ENCODE measurements around the gene SSBP4. TPM values are rescaled to one million over a fixed set of nuclear protein-coding genes. Genes with fewer than 3 reads are reported as not detected.

Gene SSBP4
- total and polyA plus RNA-seq, 2 of the 8 experiments (the other 6 are each of a cell fraction or from before 2014, with no cell fraction given) = 26.4 to 33.7 TPM

- no peak overlapping the region for H3K23ac ChIP-seq (ENCODE audit: insufficient read length)
- no peak overlapping the region for H3K4ac ChIP-seq (replicated peaks; ENCODE audit: insufficient read length, low read depth, low read length)
- H3K9ac ChIP-seq (replicated peaks in 1 of 4; ENCODE audit: extremely low read depth in 1 of 4, low read depth in 3 of 4, low read length in 3 of 4) = no peak overlapping the region
- H3K4me1 ChIP-seq (replicated peaks in 1 of 4; ENCODE audit: control insufficient read depth in 3 of 4, insufficient read depth in 4 of 4, low read length in 3 of 4) = no peaks in the 10 kb centered on the region; a peak in 3 of 7 replicates
- peaks cover 3 to 5% of the 10 kb centered on the region in 2 experiments for H4K20me1 ChIP-seq (replicated peaks in 1 of 2; ENCODE audit: control insufficient read depth in 1 of 2, insufficient read depth in 2 of 2, low read length in 2 of 2)
- no peaks in the 10 kb centered on the region for H3K27me3 ChIP-seq (replicated peaks in 1 of 4; ENCODE audit: control insufficient read depth in 3 of 4, extremely low read depth in 1 of 4, insufficient read depth in 3 of 4, low read length in 3 of 4)
- no peak overlapping the region for H2BK5ac ChIP-seq (ENCODE audit: low read depth, low read length)
- no peak overlapping the region for H2AK5ac ChIP-seq (ENCODE audit: low read depth, low read length)
- no peaks in the 10 kb centered on the region for H3K79me1 ChIP-seq (ENCODE audit: low read depth, low read length)
- 92% methylated on average over 10 of the region's 10 CpGs; no CpG with 5 or more reads in 1 of the 2 experiments for WGBS, 2 experiments (ENCODE audit: extremely low coverage in 1 of 2, insufficient coverage in 1 of 2, insufficient read length in 1 of 2, insufficient replicate concordance in 2 of 2, low coverage in 1 of 2, low lambda C conversion rate in 2 of 2, missing lambda C conversion rate in 1 of 2)
- H3K14ac ChIP-seq (ENCODE audit: insufficient read length) = no peak overlapping the region
- no peak overlapping the region for H2AFZ ChIP-seq (ENCODE audit: low read length)
- no peaks in the 10 kb centered on the region for H3K79me2 ChIP-seq (ENCODE audit: control insufficient read depth in 1 of 2, insufficient read depth in 2 of 2, low read length in 2 of 2)
- DNase-seq (ENCODE audit: low read depth in 1 of 2, low spot score in 2 of 2) (no peak), FAIRE-seq (no peak)
- no peak for TF ChIP-seq SP2 (IDR thresholded peaks at IDR 0.05; ENCODE audit: low read length)
- TF ChIP-seq SP1 (IDR thresholded peaks at IDR 0.05; ENCODE audit: low read depth, low read length) = no peak
- no peak for TF ChIP-seq POLR2AphosphoS5 (IDR thresholded peaks at IDR 0.05; ENCODE audit: low read depth, low read length)
- TF ChIP-seq YY1 (IDR thresholded peaks at IDR 0.05; ENCODE audit: low read depth, low read length) = no peak
- no peak for TF ChIP-seq MAX (IDR thresholded peaks at IDR 0.05)
- no peak for TF ChIP-seq CREB1 (IDR thresholded peaks at IDR 0.05)
- no peak for TF ChIP-seq CEBPB (IDR thresholded peaks at IDR 0.05; ENCODE audit: low read depth, low read length)
- H4K8ac ChIP-seq (ENCODE audit: extremely low read depth, insufficient read depth, low read length) = no peak overlapping the region
- no peak overlapping the region for H3K27ac ChIP-seq (ENCODE audit: low read depth, low read length)
- no peak overlapping the region for H2BK20ac ChIP-seq (ENCODE audit: low read length)
- H3K56ac ChIP-seq (replicated peaks; ENCODE audit: insufficient read length, low read depth, low read length) = no peak overlapping the region
- no peak overlapping the region for H2BK15ac ChIP-seq (ENCODE audit: low read length)
- no peak overlapping the region for H2BK120ac ChIP-seq (replicated peaks; ENCODE audit: low read depth, low read length)
- ChIA-PET CTCF (ENCODE audit: partially characterized antibody) (interaction anchor here (0.6 to 13.5 kb wide), 18 partner anchors 8 to 309 kb away, joined by 3 to 143 read pairs (median 4); no protein-coding TSS in a partner anchor), POLR2A (ENCODE audit: partially characterized antibody) (interaction anchor here (2.0 kb wide), 1 partner anchor 118 kb away, joined by 6 read pairs; the partner anchor contains the start of gene UBA52)
- H2BK12ac ChIP-seq (ENCODE audit: low read depth, low read length) = no peak overlapping the region
- H3K9me3 ChIP-seq (ENCODE audit: insufficient read depth in 2 of 2, low read depth in 1 of 2, low read length in 1 of 2) = no peaks in the 10 kb centered on the region
- H3K18ac ChIP-seq (ENCODE audit: extremely low read depth, low read length) = no peak overlapping the region
- H4K91ac ChIP-seq (replicated peaks; ENCODE audit: insufficient read length, low read length) = no peak overlapping the region
- no peaks in the 10 kb centered on the region for H3K23me2 ChIP-seq (ENCODE audit: low read depth, low read length)
- no peak overlapping the region for H3K4me2 ChIP-seq (ENCODE audit: insufficient read depth in 1 of 2, low read depth in 2 of 2, low read length in 2 of 2)
- H3K4me3 ChIP-seq (ENCODE audit: extremely low read depth in 1 of 4, insufficient read depth in 2 of 4, low read depth in 3 of 4, low read length in 4 of 4) = no peak overlapping the region
- no peak overlapping the region for H4K5ac ChIP-seq (ENCODE audit: insufficient read length, low read depth, low read length)
- H3K36me3 ChIP-seq (ENCODE audit: control insufficient read depth in 2 of 4, insufficient read depth in 4 of 4, low read length in 3 of 4) = peaks cover 0 to 8% (median 4%) of the 10 kb centered on the region in 4 experiments; a peak in 2 of 8 replicates
Measured at GRCh38 chr19:18453269-18454024, 34.2 kb downstream of the SSBP4 start.

Measured in H1 (cell line).